Measurements from ENCODE around the gene AKIRIN1.

DNA sequence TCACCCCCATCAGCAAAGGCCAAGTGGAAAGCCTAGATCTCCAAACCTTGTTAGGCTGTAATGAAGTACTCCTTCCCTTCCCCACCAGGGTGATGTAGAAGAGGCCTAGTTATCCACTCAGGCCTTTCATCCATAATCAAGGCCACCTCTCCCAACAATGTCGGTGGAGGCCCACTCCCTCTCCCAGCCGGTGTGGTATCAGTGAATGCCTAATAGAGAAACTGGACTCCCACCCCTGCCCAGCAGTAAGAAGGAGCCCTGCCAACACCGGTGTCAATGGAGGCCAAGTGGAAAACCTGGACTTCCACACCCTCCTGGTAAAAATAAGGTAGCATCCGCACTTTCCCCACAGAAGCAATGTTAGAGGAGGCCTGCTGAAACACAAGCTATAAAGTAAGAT, 58.9 kb downstream of the AKIRIN1 start:
- TF ChIP-seq, protein P1, sequence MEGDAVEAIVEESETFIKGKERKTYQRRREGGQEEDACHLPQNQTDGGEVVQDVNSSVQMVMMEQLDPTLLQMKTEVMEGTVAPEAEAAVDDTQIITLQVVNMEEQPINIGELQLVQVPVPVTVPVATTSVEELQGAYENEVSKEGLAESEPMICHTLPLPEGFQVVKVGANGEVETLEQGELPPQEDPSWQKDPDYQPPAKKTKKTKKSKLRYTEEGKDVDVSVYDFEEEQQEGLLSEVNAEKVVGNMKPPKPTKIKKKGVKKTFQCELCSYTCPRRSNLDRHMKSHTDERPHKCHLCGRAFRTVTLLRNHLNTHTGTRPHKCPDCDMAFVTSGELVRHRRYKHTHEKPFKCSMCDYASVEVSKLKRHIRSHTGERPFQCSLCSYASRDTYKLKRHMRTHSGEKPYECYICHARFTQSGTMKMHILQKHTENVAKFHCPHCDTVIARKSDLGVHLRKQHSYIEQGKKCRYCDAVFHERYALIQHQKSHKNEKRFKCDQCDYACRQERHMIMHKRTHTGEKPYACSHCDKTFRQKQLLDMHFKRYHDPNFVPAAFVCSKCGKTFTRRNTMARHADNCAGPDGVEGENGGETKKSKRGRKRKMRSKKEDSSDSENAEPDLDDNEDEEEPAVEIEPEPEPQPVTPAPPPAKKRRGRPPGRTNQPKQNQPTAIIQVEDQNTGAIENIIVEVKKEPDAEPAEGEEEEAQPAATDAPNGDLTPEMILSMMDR (IDR thresholded peaks at IDR 0.05 in 8 of 11, conservative IDR thresholded peaks at IDR 0.05 in 3 of 11) = no peak
- no peak for TF ChIP-seq POLR2AphosphoS5 (IDR thresholded peaks at IDR 0.05)
- no peak for TF ChIP-seq POLR2A (IDR thresholded peaks at IDR 0.05)

All from spleen (tissue), 7 donors.